ENCODE data around the gene MRPS27.

The MRPS27 gene

GRCh38 chr5:72255670-72256069 is 64.4 kb downstream of the MRPS27 start:
- DNase-seq, result no peak

- no peak for DNase-seq
Observed at GRCh38 chr5:72255237-72255636, 64.8 kb downstream of the MRPS27 start.

GRCh38 chr5:72252574-72253155 is 67.4 kb downstream of the MRPS27 start:
- DNase-seq, result no peak

- DNase-seq, result no peak
Observed at GRCh38 chr5:72252008-72252407, 68.0 kb downstream of the MRPS27 start.

- DNase-seq, result no peak
Observed at GRCh38 chr5:72251386-72251785, 68.7 kb downstream of the MRPS27 start.

- DNase-seq, result no peak
Observed at GRCh38 chr5:72248410-72248981, 71.5 kb downstream of the MRPS27 start.

GRCh38 chr5:72246954-72247442 is 73.0 kb downstream of the MRPS27 start:
- DNase-seq, result no peak

- DNase-seq, result no peak
Observed at GRCh38 chr5:72245951-72246532, 74.0 kb downstream of the MRPS27 start.

GRCh38 chr5:72245546-72245945 is 74.5 kb downstream of the MRPS27 start:
- no peak for DNase-seq

- DNase-seq, result no peak
Observed at GRCh38 chr5:72244862-72245371, 75.1 kb downstream of the MRPS27 start.

GRCh38 chr5:72243706-72244105 is 76.3 kb downstream of the MRPS27 start:
- DNase-seq, result no peak

GRCh38 chr5:72242796-72243475 is 77.1 kb downstream of the MRPS27 start:
- no peak for DNase-seq

GRCh38 chr5:72241346-72242003 is 78.6 kb downstream of the MRPS27 start:
- DNase-seq, result no peak

- no peak for DNase-seq
Observed at GRCh38 chr5:72238712-72239445, 81.2 kb downstream of the MRPS27 start.

- no peak for DNase-seq
Observed at GRCh38 chr5:72237879-72238278, 82.2 kb downstream of the MRPS27 start.

GRCh38 chr5:72237415-72237814 is 82.6 kb downstream of the MRPS27 start:
- no peak for DNase-seq

- DNase-seq, result no peak
Observed at GRCh38 chr5:72235725-72236124, 84.3 kb downstream of the MRPS27 start.

GRCh38 chr5:72234868-72235267 is 85.2 kb downstream of the MRPS27 start:
- DNase-seq, result no peak

GRCh38 chr5:72234265-72234700 is 85.8 kb downstream of the MRPS27 start:
- no peak for DNase-seq

- DNase-seq, result no peak
Observed at GRCh38 chr5:72233835-72234234, 86.2 kb downstream of the MRPS27 start.

GRCh38 chr5:72232838-72233237 is 87.2 kb downstream of the MRPS27 start:
- DNase-seq, result no peak

- no peak for DNase-seq
Observed at GRCh38 chr5:72231991-72232703, 87.9 kb downstream of the MRPS27 start.
